Measurements from ENCODE around the gene MCM3.
A peak's percentile ranks its signal among the peaks of the same experiment; 100 is the strongest.

DNA sequence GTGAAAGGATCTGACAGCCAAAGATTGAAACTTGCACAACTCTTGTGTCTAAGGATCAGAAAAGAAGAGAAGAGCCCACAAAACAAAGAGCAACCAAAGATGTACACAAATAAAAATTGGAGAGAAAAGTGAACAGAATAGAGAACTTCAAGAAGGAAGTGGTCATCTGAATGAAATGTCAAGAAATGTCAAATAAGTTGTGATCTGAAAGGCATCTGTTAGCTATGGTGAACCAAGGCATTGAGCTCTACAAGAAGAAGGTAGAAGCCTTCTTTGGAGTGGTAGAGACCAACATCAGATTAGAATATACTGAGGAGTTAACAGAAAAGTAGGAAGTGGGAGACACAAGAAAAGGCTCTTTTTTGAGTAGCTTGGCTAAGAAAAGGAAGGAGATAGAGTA is 68.8 kb downstream of the MCM3 start:
- TF ChIP-seq POLR2A (IDR thresholded peaks at IDR 0.05; ENCODE audit: low read depth, low read length): no peak
- TF ChIP-seq POLR2AphosphoS5 (IDR thresholded peaks at IDR 0.05; ENCODE audit: low read depth, low read length): no peak
- TF ChIP-seq TAF1 (IDR thresholded peaks at IDR 0.05; ENCODE audit: low read depth, low read length): no peak
- 0 out of 2 replicates have a peak, but pooled peaks have one; percentile 9 for TF ChIP-seq SPI1 (IDR thresholded peaks at IDR 0.05; ENCODE audit: low read depth, low read length)
